HG02938 (cell line): ENCODE data around the gene NR1H3.

ENCODE experiments used
- ATAC-seq: cut with Tn5 transposase; IDR thresholded peaks from one replicate; pipeline ENCODE4 v1.9.1; 2021; ENCODE audit warnings: mild to moderate bottlenecking, moderate library complexity; ENCODE audit not compliant: unreplicated experiment

NR1H3 gene

GRCh38 chr11:47269002-47269828, 11.4 kb downstream of the NR1H3 start:
- peak; percentile 45 for ATAC-seq

GRCh38 chr11:47269829-47270305, 12.1 kb downstream of the NR1H3 start, which contains the start of gene MADD:
TSS of gene MADD (plus strand) at chr11:47270133.
- ATAC-seq: peak; percentile 52

GRCh38 chr11:47270331-47271271, 12.8 kb downstream of the NR1H3 start:
- no peak for ATAC-seq

- ATAC-seq: no peak
These were observed 13.5 kb downstream of the NR1H3 start for GRCh38 chr11:47271328-47271727.

- no peak for ATAC-seq
These were observed 14.3 kb downstream of the NR1H3 start for GRCh38 chr11:47271961-47272661.

- no peak for ATAC-seq
These were observed 14.9 kb downstream of the NR1H3 start for GRCh38 chr11:47272706-47273105.

- no peak for ATAC-seq
These were observed 16.9 kb downstream of the NR1H3 start for GRCh38 chr11:47274495-47275235.

- no peak for ATAC-seq
These were observed 19.1 kb downstream of the NR1H3 start for GRCh38 chr11:47276923-47277322.

- no peak for ATAC-seq
These were observed 20.3 kb downstream of the NR1H3 start for GRCh38 chr11:47278058-47278457.

GRCh38 chr11:47278769-47279168, 21.0 kb downstream of the NR1H3 start:
- no peak for ATAC-seq

GRCh38 chr11:47280099-47280498, 22.3 kb downstream of the NR1H3 start:
- no peak for ATAC-seq

- ATAC-seq: no peak
These were observed 23.1 kb downstream of the NR1H3 start for GRCh38 chr11:47280860-47281259.

- ATAC-seq: no peak
These were observed 24.7 kb downstream of the NR1H3 start for GRCh38 chr11:47282462-47282861.

- no peak for ATAC-seq
These were observed 26.4 kb downstream of the NR1H3 start for GRCh38 chr11:47284151-47284550.

GRCh38 chr11:47285969-47286770, 28.4 kb downstream of the NR1H3 start:
- no peak for ATAC-seq

- ATAC-seq: no peak
These were observed 30.3 kb downstream of the NR1H3 start for GRCh38 chr11:47288066-47288465.

- ATAC-seq: no peak
These were observed 32.1 kb downstream of the NR1H3 start for GRCh38 chr11:47289856-47290255.

- ATAC-seq: no peak
These were observed 37.6 kb downstream of the NR1H3 start for GRCh38 chr11:47295385-47295784.

- ATAC-seq: no peak
These were observed 38.2 kb downstream of the NR1H3 start for GRCh38 chr11:47296045-47296444.
